Erythroblast (primary cell): Measurements from ENCODE around the gene PJVK.

ENCODE experiments used
- GATA1 ChIP-seq: IDR thresholded peaks from 2 replicates; pipeline ENCODE4 v1.6.1; 2011; ENCODE audit warnings: low read depth, mild to moderate bottlenecking, control low read depth, low read length, moderate library complexity
- POLR2A ChIP-seq: IDR thresholded peaks from 2 replicates; pipeline ENCODE4 v1.6.1; 2011; ENCODE audit warnings: mild to moderate bottlenecking, low read length

DNA sequence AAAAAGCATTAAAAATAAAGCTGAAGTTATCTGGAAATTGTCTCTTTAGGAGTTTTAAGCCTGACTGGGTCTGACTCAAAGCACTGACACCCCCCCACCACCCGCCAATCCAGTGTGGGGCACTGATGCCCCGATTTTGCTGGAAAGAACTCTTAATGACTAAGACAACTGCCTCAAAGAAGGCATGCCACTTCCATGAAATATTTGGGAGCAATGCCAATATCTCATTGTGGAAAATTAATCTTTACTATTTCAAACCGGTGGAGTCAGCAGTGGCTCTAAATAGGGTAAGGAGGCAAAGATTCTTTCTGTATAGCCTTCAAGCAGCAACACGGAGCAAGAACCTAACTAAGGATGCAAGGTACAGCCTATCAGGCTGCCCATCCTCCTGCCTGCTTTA, 22.8 kb downstream of the PJVK start:
- TF ChIP-seq POLR2A (no peak), GATA1 (no peak)
